HG03045 (cell line): Measurements from ENCODE around the gene PPP6R3.

Experiments used
- ATAC-seq: cut with Tn5 transposase; IDR thresholded peaks from one replicate; pipeline ENCODE4 v1.9.1; 2021; ENCODE audit warnings: mild to moderate bottlenecking, moderate library complexity; ENCODE audit not compliant: unreplicated experiment

Gene PPP6R3

GRCh38 chr11:68661014-68661413 is 200.5 kb downstream of the PPP6R3 start:
- ATAC-seq: no peak

GRCh38 chr11:68661697-68662603 is 201.4 kb downstream of the PPP6R3 start:
- ATAC-seq: no peak

DNA sequence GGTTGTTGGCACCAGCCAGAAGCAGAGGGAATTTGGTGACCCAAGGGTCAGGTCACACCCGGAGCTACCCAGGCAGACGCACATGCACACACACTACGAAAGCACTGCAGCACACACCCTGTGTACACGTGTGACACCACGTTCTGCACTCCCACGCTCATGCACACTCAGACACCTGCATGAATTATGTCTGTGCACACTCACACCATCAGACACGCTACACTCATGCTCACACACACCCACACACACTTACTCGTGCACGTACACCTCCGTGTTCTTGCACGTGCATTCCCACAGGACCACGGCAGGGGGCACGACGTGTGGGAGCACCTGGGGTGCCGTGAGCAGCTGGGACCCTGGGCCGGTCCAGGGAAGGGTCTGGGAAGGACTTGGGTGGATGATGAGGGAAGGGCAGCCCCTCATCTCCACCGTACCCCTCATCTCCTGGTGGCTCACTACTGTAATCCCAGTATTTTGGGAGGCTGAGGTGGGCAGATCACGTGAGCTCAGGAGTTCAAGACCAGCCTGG is 203.0 kb downstream of the PPP6R3 start:
- ATAC-seq: no peak

DNA sequence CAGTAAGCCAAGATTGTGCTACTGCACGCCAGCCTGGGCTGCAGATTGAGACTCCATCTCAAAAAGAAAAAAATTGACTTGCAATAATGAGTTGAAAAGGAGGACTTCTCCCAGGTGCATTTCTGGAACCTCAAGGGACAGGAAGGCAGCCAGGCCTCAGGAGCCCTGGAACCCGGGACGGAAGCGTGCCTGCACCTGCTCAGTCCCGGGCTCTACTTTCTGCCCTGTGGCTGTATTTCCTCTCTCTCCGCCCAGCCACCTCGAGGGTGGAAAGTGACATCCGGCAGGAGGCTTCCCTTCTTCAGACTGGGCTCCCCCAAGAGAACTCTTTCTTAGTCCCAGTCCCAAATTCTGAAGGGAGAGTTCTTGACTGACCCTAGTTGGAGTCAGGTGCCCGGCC is 203.6 kb downstream of the PPP6R3 start:
- ATAC-seq: no peak

DNA sequence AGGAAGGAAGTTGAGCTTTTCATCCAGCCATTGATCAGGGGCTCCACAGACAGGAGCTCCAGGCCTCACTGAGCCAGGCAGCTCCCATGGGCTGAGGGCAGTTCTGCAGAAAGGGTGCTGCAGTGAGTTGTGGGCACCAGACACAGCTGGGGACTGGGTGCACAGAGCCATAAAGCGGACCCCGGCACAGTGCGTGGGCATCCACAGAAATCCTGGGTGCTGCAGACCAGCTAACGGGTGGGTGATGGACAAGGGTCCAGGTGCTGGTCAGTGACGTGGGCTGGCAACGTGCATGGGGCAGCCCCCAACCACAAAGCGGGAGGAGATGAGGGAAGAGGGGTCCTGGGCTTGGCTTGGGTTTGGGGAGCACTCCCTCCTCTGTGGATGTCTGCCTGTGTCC is 204.4 kb downstream of the PPP6R3 start:
- no peak for ATAC-seq
